HG03457 (cell line): ENCODE results near the gene ACKR2.

Experiments
- ATAC-seq: cut with Tn5 transposase; IDR thresholded peaks from one replicate; pipeline ENCODE4 v1.9.1; 2021; ENCODE audit warnings: moderate number of reproducible peaks; ENCODE audit not compliant: unreplicated experiment

Gene ACKR2

GRCh38 chr3:42829083-42829627 lies 19.9 kb downstream of the ACKR2 start:
- ATAC-seq: no peak

DNA sequence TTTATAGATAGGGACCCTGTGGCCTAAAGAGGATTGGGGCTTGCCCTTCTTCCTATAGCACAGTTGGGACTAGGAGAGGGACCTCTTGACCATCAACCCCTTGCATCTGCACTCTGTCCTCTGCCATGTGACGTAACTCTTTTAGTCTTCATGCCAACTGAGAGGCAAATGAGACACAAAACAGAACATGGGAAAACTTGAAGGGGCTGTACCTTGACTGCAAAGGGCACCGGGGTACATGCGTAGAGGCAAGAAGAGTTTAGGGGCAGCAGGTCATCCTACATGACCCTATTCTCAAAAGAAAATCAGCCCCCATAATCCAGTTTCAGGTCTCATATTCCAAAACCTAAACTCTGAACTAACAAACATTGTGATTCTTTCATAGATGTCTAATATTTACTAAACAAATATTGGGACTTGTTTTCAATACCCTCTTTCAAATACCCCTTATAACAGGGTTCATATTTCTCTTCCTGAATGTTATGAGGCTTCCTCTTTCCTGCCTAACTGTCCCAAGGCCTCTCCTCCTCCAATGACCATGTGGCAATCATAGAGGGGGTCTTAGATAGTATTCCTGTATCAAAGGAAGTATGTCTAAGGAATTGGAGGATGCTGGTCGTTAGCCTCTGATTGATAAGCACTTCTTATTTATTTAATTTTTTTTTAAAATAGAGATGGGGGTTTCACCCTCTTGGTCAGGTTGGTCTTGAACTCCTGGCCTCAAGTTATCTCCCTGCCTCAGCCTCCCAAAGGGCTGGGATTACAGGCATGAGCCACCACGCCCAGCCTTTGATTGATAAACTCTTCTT lies 20.6 kb downstream of the ACKR2 start:
- ATAC-seq: no peak

GRCh38 chr3:42830437-42831320 lies 21.4 kb downstream of the ACKR2 start:
- ATAC-seq: no peak

DNA sequence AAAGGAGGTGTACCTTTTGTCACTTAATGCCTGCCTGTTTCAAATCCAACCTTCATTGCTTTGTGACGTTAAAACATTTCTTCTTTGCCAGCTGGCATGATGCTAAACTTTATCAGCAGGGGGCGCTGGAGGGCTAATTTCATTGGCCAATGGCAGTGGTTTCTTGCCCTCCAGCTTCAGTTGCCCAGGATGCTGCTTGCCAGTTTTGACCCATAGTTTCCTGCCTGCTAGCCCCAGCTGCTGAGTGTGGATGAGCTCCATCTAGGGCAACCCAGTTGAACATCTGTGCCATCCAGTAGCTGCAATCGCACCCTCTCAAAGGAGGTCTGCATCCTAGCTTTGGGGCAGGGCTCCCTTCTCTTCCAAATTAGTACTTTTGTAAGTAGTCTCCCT lies 22.1 kb downstream of the ACKR2 start:
- no peak for ATAC-seq

DNA sequence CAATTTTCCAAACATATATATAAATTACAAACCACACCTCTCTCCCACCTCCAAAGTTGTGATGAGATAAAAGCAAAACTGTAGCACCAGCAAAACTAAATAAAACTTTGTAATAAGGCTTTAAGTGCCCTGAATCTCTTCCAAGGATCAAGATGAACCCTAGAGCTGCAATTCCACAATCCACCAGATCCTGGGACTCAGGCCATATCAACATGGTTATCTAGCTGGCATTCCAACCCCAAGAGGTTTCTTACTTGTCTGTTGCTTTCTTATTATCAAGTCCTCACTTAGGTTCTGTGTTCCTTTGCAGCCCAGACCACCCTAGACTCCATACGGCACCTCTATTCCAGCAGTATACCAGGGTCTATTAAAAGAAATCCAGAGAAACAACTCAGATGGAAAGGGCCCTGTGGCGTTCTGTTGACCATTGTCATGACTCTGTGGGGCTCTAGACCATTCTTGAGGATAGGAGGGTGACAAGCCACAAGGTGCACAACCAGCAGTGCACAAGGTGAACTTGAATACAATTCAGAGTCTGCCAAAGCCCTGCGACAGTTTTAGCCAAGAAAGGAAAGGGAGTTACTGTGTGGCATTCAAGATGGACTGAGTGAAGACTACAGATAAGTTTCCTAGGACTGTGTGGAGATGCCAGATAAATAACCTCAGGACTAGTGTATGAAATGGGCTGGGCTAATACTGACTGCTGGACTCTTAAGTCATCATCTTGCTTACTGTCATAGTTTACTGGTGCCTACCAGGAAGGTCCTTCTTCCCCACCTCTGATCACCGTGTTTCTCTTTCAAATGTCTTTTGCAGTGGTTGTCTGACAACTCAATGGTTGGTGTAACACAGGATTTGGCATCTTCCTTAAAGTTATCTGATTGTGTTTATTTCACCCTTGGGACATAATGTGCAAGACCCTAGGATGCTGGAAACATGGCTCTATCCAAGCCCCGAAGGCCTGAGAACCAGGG lies 27.2 kb downstream of the ACKR2 start:
- ATAC-seq: no peak

DNA sequence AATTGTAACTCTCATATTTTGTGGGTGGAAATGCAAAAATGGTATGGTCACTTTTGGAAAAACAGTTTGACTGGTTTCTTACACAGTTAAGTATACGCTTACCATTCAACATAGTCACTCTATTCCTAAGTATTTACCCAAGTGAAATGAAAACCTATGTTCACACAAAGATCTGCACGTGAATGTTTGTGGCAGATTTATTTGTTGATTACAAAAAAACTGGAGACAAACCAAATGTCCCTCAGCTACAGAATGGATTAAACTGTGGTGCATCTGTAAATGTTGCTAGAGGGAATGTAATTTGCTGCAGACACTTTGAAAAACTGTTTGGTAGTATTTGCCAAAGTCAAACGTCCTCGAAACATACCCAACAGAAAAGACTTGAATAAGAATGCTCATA lies 29.3 kb downstream of the ACKR2 start:
- ATAC-seq: no peak

DNA sequence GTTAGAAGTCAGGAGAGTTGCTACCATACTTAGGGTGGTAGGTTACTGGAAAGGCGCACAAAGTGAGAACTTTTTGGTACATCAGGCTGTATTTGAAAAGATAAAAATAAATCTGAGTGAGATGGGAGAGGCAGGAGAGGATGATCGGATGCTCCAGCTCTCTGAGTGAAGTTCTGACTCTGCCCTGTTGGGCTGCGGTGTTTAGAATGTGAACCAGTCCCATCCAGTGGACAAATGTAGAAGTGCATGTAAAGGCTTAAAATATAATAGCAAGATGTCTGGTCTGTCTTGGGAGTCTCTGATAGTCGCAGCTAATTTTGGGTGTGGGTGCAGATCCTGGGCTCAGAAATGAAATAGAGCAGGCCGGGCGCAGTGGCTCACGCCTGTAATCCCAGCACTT lies 30.4 kb downstream of the ACKR2 start:
- no peak for ATAC-seq

- ATAC-seq: no peak
These were observed 32.1 kb downstream of the ACKR2 start for GRCh38 chr3:42841332-42841731.

DNA sequence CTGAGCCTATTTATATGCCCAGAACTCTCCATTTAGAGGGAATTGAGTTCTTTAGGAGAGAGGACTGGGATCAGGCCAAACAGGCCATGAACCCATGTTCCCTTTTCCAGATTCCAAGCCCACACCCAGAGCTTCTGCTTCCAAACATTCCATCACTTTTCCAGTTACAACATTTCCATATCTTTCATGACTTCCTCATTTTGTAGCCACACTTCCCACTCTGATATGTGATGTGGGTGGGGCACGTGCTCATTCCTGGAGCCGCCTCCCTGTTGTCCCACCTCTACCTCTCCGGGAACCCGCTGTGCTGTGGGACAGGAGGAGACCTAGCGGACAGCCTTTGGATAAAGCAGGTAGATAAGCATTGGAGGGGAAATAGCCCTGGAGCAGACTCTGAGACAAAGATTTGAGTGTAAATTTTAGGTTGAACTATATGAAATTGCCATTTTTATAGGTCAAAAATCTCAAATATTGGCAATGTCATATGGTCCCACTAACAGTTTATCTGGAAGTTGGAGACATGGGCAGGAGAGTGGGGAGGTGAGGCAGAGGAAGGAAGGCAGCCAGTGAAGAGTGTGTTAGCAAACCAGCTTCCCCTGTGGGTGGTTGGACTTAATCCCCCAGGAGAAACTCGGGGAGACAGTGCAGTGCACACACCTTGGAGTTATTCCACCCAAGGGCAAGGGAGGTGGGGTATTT lies 34.6 kb downstream of the ACKR2 start:
- no peak for ATAC-seq

DNA sequence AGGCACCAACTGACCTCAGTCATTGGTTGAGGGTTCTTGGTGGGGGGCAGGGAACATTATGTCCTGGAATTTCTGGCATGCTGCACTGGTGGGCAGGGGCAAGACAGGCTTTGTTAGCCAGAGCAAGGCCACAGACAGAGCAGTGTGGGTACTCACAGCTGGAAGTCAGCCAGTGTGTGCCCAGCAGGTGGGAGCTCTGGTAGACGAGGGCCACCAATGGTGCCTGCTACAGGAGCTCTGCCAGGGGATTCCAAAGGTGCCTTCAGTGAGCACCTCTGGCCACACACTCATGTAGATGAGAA lies 35.1 kb downstream of the ACKR2 start:
- ATAC-seq: no peak

DNA sequence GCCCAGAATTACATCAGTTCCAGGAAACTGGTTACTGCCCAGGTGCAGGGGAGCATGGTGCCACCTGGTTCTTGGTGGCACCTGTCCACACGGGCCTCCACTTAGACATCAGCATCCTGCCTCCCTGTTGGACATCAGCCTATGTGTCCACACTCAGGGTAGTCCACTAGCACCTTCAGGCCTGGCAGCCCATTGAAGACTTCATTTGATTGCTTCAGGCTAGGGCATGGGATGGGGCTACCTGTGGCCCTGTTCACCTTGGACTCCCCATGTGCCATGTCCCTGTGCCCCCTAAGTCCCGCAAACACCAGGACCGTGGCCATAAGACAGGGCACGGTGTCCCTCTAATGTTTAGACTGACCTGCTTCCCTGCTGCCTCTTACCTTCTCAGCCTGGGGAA lies 35.6 kb downstream of the ACKR2 start:
- no peak for ATAC-seq

DNA sequence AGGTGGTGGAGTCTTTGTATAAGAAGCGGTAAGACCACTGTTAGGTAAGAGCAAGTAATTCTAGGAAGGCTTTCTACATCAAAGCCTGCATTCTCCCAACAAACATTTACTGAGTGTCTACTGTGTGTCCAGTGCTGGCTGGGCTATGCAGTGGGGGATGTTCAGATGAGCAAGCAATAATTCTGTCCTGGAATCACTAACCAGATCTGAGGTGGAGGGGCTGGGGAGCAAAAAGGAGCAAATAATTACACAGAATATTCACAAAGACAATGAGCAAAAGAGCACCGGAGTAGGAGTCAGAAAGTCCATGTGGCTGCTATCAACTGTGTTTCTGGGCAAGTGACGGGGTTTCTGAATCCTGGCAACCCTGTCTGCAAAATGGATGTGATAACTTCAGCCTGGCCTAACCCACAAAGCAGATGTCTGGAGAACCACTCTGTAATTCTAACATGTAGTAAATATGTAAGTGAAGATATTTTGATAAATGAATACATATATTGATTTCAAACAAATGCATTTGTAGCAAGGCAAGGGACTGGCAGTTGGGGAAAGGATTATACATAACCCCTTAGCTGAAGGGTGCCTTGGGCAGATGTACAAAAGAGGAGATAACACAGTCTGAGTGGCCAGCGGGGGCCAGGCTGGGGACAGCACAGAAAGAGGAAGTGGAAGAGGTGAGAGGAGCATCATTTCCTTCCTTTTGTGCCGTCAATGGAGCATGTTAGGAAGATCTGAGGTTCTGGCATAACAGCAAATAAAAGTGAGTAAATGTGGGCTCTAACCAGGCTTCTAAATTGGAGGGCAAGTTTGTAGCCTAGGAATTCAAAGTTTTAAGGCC lies 37.7 kb downstream of the ACKR2 start:
- ATAC-seq: no peak

DNA sequence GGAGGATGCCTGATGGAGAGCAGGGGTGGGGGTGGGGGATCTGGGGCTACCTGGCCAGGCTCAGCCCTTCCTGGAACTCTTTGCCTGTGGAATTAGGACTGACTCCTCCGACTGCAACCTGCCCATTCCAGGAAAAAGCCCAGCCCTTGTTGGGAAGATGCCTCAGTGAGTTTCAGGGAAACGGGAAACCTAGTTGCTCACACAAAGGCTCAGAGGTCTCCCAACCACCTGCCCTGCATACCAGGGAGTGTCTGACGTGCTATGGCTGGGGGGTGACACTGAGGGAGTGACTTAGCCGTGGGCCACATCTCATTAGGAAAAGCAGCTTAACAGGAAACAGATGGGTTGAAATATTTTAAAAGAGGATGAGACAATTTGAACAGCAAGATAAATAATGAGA lies 38.5 kb downstream of the ACKR2 start:
- ATAC-seq: no peak

GRCh38 chr3:42849017-42849416 lies 39.8 kb downstream of the ACKR2 start:
- ATAC-seq: no peak

GRCh38 chr3:42850263-42850662 lies 41.0 kb downstream of the ACKR2 start:
- ATAC-seq: no peak

GRCh38 chr3:42851228-42851834 lies 42.1 kb downstream of the ACKR2 start:
- ATAC-seq: no peak

- ATAC-seq: no peak
These were observed 43.2 kb downstream of the ACKR2 start for GRCh38 chr3:42852441-42852840.

DNA sequence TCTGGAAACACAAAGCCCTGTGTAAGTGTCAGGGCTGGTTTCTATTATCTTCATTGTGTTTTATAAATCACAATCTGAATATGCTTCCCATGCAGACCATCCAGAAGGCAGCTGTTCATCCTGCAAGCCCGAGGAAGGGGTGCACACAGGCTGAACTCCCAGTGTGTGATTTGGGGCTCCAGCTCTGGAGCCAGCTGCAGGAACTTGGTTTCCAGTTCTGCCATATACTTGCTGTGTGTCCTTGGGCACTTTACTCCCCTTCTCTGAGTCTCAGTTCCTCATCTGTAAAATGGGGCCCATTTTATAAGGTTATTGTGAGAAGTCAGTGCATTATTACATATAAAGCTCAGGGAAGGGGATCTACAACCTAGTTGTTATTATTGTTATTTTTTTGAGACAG lies 43.8 kb downstream of the ACKR2 start:
- no peak for ATAC-seq

DNA sequence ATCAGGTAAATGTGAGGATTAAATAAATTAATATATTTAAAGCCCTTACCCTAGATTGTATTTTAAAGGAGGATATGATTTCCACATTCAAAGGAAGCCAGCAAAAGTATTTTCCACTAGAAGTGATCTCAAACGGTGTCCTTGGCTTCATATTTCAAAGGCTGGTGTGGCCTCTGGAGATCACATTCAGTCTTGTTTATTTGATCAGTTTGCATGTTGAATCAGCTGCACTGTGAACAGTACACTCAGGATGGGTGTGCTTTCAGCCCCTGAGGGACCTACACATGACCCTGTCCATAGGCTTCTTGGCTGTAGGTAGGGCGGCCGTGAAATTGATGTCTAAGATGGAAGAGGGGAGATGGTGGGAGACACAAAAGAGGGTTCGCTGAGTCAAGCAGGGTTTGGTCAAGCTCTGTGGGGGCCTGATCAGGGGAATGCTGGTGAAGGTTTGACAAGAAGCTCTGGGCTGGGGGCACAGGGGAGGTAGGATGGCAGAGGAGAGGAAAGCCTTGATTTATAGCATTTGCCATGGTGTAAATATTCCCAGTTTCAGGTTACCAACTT lies 44.6 kb downstream of the ACKR2 start:
- ATAC-seq: no peak
